NCI-H226 (cell line): Measurements from ENCODE around the gene SUGCT.

Source experiments
- DNase-seq: peaks from one replicate; pipeline ENCODE4 v3.0.0-alpha.2; 2015

SUGCT gene

DNA sequence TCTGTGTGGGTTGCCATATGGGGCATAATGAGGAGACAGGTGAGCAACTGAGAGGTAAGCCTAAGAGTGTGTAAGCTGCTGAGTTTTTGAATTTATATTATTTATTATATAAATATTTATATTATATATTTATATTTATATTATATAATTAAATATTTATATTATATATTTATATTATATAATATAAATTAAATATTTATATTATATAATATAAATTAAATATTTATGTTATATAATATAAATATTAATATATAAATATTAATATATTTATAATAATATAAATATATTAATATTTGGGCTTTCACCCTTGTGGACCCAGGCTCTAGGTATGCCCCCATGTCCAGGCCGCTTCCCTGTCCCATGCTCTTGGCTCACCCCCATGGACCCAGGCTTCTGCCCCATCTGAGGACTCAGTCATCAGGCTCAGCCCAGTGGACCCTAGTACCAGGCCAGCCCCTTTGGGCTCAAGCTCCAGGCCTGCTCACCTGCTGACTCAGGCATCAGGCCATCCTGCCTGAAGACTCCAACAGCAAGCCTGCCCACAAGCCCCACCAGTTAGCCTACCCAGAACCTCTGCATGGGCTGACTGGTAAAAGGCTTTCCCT lies 755.4 kb downstream of the SUGCT start:
- DNase-seq = no peak

DNA sequence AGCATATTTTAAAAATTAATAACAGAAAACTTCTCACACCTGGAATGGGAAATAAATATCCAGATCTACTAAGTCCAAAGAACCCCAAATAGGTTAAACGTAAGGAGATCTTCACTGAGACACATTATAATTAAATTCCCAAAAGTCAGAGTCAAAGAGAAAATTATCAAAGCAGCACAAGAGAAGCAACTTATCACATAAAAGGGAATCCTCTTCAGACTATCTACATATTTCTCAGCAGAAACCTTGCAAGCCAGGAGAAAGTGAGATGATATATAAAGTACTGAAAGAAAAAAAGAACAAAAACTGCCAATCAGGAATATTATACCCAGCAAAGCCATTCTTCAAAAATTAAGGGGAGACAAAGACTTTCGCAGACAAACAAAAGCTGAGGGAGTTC lies 756.4 kb downstream of the SUGCT start:
- no peak for DNase-seq

DNA sequence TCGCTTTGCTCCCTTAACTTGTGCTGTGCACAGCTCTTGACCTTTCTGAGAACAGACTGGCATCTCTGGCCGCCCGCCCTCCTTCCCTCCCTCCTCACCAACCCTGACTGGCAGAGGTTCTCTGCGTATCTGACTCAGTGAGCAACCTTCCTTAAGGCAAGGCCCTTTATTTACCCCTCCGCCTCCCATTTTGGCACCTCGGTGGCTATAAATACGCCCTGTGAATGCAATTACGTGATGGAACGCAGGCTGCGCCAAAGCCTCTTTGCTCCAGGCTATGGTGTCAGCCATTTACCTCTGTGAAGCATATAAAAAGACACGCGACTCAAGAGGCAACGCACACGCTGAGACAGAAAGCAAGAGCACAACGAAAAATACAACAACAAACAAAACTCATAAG lies 764.3 kb downstream of the SUGCT start:
- no peak for DNase-seq

DNA sequence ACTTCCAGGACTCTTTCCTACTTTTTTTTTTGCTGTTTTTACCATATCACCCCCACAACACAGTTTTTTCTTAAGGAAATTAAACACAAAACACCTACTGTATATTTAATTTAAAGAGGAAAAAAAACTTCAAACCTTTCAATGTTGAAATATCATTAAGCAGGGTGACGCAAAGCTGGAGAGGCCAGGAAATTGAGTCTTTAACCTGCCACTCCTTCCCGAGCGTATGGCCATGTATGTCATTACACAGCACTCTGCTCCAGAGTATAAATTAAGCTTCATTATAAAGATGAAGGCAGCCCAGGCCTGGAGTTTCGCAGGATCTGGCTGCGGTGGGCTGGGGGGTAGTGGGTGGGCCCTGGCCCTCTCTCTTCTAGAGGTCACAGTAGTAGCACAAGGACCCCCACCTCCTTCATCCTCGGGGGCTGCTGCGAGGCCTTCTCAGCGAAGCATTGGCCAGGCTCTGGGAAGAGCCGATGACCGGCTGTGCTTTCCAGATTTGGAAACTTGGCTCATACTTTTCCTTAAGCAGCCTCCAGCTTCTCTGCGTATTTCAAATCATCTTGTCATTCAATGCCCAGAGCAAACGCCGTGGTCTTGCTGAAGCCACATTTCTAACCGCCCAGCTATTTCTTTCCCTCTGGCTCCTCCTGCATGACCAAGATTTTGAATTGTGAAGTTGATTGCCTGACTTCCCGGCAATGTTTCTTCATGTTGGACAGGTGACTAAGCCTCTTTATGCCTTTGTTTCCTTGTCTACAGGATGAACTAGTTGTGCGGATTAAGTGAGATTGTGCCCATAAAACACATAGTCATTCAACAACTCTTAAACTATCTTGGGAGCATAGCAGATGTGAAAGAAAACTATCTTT lies 765.1 kb downstream of the SUGCT start:
- no peak for DNase-seq

DNA sequence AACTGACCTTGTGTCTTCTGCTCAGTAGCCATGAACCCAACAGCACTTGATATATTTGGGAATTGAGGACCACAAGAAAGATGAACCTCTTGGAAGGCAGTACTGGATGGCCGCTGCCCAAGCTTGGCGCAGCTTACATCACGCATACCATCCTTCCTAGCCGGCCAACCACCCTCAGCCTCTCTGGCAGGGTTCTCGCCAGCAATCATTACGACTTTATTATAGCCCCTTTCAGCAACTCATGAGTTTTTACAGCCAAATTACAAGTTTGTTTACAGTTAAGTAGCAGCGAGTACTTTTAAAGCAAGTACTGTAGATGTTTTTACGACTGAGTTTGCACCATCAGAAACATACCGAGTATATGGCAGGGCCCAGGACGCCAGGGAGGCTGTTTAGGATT lies 769.1 kb downstream of the SUGCT start:
- DNase-seq = no peak

DNA sequence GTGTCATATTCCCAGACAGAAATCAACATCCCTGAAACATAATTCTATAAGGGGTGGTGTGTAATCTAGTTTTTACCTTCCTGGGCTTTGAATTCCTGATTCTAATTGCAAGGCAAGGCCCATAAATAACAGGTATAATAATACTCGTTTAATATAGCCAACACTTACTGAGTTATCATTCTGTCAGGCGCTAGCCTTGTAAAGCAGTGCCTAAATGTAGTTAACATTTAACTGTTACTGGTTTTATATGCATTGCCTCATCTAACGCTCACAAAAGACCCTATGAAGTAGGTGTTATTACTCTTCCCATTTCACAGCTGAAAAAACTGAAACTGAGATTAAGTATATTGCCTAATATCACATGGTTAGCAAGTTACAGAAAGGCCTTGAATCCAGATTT lies 772.5 kb downstream of the SUGCT start:
- no peak for DNase-seq

DNA sequence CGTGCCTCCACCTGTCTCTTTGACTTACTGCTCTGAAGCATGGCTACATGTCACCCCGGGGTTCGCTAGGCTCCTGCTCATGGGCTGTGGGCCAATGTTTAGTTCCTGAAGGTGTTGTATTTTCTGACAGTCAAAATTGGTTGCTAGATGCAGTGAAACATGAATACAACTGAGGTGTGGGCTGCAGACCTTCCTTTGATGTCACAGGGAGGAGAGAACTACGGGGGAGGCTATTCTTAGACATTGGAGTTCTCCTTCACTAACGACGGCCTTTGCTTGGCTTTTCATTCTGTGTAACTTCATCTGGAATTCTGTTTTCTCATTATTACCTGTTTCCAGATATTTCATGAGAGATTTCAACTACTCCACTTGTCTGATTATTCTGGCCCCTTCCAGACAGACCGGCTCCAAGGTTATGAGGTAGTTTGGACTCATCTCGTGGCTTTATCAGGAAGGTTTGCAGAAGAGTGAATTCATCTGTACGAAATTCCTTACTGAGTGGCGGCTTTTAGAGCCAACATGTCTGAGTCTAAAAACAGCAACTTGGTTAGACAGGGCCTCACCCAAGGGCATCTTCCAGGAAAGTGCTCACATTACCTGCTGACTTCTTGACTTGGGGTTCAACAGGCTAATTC lies 774.7 kb downstream of the SUGCT start:
- peak; percentile 24 for DNase-seq
